Kidney (tissue), 14 donors: Measurements from ENCODE around the gene MIS18BP1. TPM values are rescaled to one million over a fixed set of nuclear protein-coding genes. Genes with fewer than 3 reads are reported as not detected.
"Not testable (repeated sequence)": the region's sequence is repeated elsewhere in the genome, so short reads cannot be mapped to it uniquely, and the experiment has no call there.

Source experiments
- DNase-seq, 5 donors: peaks; one replicate each; pipeline ENCODE4 v3.0.0-alpha.2; 2013 to 2020
- FAIRE-seq: peaks from 2 replicates; lab custom pipeline; 2012; peaks lifted over from hg19 to GRCh38; lab: Jason Lieb, UNC
- H3K27ac ChIP-seq, 2 donors: one replicate each; pipeline ENCODE4 v1.7.0; 2013; ENCODE audit warnings: low read depth in 2 of 2, low read length in 2 of 2, inconsistent platforms in 1 of 2
- H3K27me3 ChIP-seq: one replicate; pipeline ENCODE4 v1.7.1; 2013; ENCODE audit warnings: low read length, inconsistent platforms; ENCODE audit not compliant: control insufficient read depth, insufficient read depth
- H3K36me3 ChIP-seq, 3 donors: one replicate each; pipeline versions ENCODE4 v1.7.0 to v1.7.1; 2013; ENCODE audit warnings: low read length in 3 of 3, control low read depth in 1 of 3, inconsistent platforms in 1 of 3; ENCODE audit not compliant: insufficient read depth in 3 of 3, control insufficient read depth in 2 of 3
- H3K4me1 ChIP-seq, 3 donors: one replicate each; pipeline versions ENCODE4 v1.7.0 to v1.7.1; 2013; ENCODE audit warnings: low read length in 3 of 3, inconsistent platforms in 1 of 3, low read depth in 1 of 3; ENCODE audit not compliant: control insufficient read depth in 2 of 3, insufficient read depth in 2 of 3
- H3K4me3 ChIP-seq, 3 donors: one replicate each; pipeline versions ENCODE4 v1.7.0 to v1.8.1; 2013; ENCODE audit warnings: low read length in 3 of 3, control low read depth in 1 of 3, inconsistent platforms in 1 of 3
- H3K9ac ChIP-seq, 3 donors: one replicate each; pipeline versions ENCODE4 v1.7.0 to v1.7.1; 2013; ENCODE audit warnings: low read length in 3 of 3, control low read depth in 1 of 3, inconsistent platforms in 1 of 3
- H3K9me3 ChIP-seq, 3 donors: one replicate each; pipeline versions ENCODE4 v1.7.0 to v1.7.1; 2013; ENCODE audit warnings: low read length in 3 of 3, control low read depth in 1 of 3, inconsistent platforms in 1 of 3; ENCODE audit not compliant: control insufficient read depth in 2 of 3, insufficient read depth in 1 of 3
- intact Hi-C: fragments of 100-400 bp; cut with DNase I; formaldehyde crosslinking; loops from one replicate; pipeline ENCODE4 v1.11.1; 2022
- polyA plus RNA-seq: library from polyadenylated mRNA; stranded (reverse); fragments of 350-450 nt; fragmentation: Illumina TruSeq; extraction: RNeasy Lipid Tissue Mini Kit (QIAGEN cat#74804); gene quantifications from one replicate; pipeline ENCODE4 v1.2.3, GENCODE V29; 2014; ENCODE audit warnings: low read depth, low replicate concordance; ENCODE audit not compliant: insufficient read depth
- total RNA-seq: library from RNA; stranded (reverse); fragmentation: NEBNext Ultra II Directional; extraction: Animal tissue kit (Norgen Biotek cat#: 25700); gene quantifications from one replicate; pipeline ENCODE4 v1.2.1, GENCODE V29; 2021
- TF ChIP-seq, protein P1 (sequence below): IDR thresholded peaks from 3 replicates; pipeline ENCODE4 v1.5.1; 2012; ENCODE audit warnings: mild to moderate bottlenecking, moderate library complexity, borderline replicate concordance; ENCODE audit not compliant: insufficient read depth; ENCODE audit errors: extremely low read depth
- donor health status: control.
- donor health status: control.
- donor health status: control.
- donor health status: control.
- donor health status: control.
- donor health status: DM: yes; HTN: yes; CAD: no.
- donor health status: Normal renal cell carcinoma (clear cell type).

MIS18BP1 gene
- total and polyA plus RNA-seq, 2 donors from 2014 or later = 3.7 to 17.9 TPM

DNA sequence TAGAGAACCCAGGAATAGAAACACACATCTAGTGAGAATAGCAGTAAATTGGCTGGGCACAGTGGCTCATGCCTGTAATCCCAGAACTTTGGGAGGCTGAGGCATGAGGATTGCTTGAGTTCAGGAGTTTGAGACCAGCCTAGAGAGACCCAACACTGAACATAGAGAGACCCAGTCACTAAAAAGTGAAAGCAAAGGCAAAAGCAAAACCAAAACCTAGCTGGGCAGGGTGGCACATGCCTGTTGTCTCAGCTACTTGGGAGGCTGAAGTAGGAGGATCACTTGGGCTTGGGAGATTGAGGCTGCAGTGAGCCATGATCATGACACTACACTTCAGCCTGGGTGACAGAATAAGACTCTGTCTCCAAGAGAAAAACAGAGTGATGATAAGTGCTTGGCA is 37.5 kb upstream of the MIS18BP1 start:
- Histone ChIP-seq H3K4me3 (no peak overlapping the region), H3K9ac (no peak overlapping the region), H3K4me1 (no peaks in the 10 kb centered on the region), H3K27ac (no peak overlapping the region), H3K27me3 (no peaks in the 10 kb centered on the region), H3K9me3 (no peaks in the 10 kb centered on the region), H3K36me3 (no peaks in the 10 kb centered on the region)
- TF ChIP-seq, protein P1, sequence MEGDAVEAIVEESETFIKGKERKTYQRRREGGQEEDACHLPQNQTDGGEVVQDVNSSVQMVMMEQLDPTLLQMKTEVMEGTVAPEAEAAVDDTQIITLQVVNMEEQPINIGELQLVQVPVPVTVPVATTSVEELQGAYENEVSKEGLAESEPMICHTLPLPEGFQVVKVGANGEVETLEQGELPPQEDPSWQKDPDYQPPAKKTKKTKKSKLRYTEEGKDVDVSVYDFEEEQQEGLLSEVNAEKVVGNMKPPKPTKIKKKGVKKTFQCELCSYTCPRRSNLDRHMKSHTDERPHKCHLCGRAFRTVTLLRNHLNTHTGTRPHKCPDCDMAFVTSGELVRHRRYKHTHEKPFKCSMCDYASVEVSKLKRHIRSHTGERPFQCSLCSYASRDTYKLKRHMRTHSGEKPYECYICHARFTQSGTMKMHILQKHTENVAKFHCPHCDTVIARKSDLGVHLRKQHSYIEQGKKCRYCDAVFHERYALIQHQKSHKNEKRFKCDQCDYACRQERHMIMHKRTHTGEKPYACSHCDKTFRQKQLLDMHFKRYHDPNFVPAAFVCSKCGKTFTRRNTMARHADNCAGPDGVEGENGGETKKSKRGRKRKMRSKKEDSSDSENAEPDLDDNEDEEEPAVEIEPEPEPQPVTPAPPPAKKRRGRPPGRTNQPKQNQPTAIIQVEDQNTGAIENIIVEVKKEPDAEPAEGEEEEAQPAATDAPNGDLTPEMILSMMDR = no peak
- no peak for DNase-seq
- intact Hi-C loops = no loop called here
- no peak for FAIRE-seq

DNA sequence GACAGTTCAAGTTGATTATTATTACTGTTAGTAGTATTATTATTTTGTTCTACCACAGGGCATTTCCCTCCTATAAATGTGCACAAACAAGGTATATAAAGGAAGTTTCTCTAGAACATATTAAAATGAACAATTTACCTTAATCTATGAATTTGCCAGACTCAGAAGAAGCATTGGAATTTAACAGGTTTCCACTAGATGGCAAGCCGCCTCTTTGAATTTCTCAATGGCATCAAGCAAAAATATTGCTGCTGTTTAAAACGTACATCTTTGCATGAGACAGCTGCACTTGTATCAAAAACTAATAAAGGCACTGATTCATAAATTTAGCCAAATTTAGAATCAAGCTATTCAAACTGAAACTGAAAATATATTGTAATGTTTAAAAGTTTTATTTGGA is 34.6 kb upstream of the MIS18BP1 start:
- Histone ChIP-seq H3K9me3 (no peaks in the 10 kb centered on the region), H3K36me3 (no peaks in the 10 kb centered on the region), H3K4me1 (no peaks in the 10 kb centered on the region), H3K27ac (no peak overlapping the region), H3K4me3 (no peak overlapping the region), H3K27me3 (no peaks in the 10 kb centered on the region), H3K9ac (no peak overlapping the region)
- FAIRE-seq (no peak), DNase-seq (peak in 1 of 5 donors; percentile 6)
- TF ChIP-seq, protein P1 = no peak
- intact Hi-C loops = no loop called here

DNA sequence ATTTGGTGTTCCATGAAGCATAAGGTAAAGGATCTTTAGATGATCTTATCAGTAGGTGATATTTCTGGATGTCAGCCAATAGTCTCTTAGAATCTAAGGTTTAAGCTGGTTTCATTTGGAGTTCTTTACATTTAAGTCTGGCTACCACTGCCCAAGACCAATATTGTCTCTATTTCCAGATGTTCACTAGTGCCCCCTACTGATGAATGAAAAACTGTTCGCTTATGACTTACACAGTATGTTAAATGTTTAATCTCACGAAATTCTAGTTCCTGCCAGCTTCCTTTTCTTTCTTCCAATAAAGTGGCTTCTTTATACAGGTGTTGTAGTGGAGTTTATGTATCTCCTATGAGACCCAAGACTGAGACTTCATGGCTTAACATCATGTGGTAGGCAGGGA is 31.8 kb upstream of the MIS18BP1 start:
- Histone ChIP-seq H3K9me3 (no peaks in the 10 kb centered on the region), H3K9ac (no peak overlapping the region), H3K4me1 (no peaks in the 10 kb centered on the region), H3K27ac (no peak overlapping the region), H3K36me3 (no peaks in the 10 kb centered on the region), H3K4me3 (no peak overlapping the region), H3K27me3 (no peaks in the 10 kb centered on the region)
- TF ChIP-seq, protein P1 = no peak
- FAIRE-seq (no peak), DNase-seq (no peak)
- intact Hi-C loops = no loop called here

DNA sequence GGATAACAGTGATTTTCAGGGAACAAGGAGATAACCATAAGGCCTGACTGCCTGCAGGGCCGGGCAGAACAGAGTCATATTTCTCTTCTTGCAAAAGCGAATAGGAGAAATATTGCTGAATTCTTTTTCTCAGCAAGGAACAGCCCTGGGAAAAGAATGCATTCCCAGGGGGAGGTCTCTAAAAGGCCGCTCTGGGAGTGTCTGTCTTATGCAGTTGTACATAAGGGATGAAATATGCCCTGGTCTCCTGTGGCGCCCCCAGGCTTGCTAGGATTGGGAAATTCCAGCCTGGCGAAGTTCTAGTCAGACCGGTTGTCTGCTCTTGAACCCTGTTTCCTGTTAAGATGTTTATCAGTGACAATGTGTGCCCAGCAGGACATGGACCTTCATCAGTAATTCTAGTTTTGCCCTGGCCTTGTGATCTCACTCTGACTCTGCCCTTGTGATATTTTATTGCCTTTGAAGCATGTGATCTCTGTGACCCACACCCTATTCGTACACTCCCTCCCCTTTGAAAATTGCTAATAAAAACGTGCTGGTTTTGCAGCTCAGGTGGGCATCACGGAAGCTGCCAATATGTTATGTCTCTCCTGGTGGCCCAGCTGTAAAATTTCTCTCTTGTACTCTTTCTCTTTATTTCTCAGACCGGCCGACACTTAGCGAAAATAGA is 28.9 kb upstream of the MIS18BP1 start:
- H3K4me1 ChIP-seq, H3K27ac ChIP-seq, intact Hi-C loops, H3K9me3 ChIP-seq, H3K27me3 ChIP-seq, DNase-seq, H3K9ac ChIP-seq, H3K36me3 ChIP-seq, H3K4me3 ChIP-seq, FAIRE-seq: not testable (repeated sequence)
